COLO668 (cell line): Measurements from ENCODE around the gene TTC16.

Experiments
- DNase-seq: peaks from one replicate; lab custom pipeline; 2025; ENCODE audit not compliant: unreplicated experiment; lab: John Stamatoyannopoulos, UW

The TTC16 gene

DNA sequence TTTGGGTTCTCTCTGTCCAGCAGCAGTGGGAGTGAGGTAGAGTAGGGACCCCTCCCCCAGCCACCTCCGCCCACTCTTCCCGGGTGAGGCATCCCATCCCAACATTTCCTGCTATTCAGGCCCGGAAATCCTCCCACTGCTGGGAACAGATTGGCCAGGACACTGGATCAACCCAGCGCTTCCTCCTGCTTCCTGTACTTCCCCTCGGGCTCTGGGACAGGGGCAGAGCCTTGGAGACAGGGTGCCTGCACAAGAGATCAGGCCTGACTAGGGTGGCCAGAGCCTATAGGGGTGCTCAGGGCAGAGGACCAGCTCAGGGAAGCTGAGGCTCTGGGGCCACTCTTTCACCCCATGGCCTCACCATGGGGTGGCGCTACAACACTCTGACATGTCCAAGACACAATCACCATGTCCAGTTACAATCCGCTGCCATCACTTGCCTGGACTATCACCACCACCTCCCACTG is 48.1 kb downstream of the TTC16 start:
- DNase-seq = peak; percentile 39

GRCh38 chr9:127765418-127765817 is 49.5 kb downstream of the TTC16 start:
- DNase-seq = no peak

GRCh38 chr9:127767410-127767809 is 51.5 kb downstream of the TTC16 start:
- DNase-seq = no peak

DNA sequence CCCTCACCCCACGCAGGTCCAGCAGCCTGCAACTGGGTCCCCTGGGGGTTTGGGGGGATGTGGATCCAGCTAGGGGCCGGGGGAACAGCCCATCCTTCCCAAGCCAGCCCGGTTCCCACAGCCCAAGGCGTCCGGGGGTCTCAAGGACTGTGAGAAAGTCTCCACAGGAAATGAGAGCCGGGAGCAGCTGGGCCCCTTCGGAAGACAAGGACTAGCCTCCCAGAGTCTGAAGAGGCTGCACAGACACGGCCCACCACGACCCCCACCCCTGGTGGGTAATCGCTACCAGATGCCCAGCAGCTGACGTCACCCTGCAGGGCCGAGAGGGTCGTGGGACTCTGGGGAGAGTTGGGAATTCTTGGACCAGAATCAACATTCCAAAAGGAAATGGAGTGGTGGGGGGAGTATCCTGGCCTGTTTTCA is 52.0 kb downstream of the TTC16 start:
- no peak for DNase-seq

- no peak for DNase-seq
These were observed 52.8 kb downstream of the TTC16 start for GRCh38 chr9:127768698-127769097.

GRCh38 chr9:127769101-127769500 is 53.2 kb downstream of the TTC16 start:
- DNase-seq = no peak

- no peak for DNase-seq
These were observed 54.2 kb downstream of the TTC16 start for GRCh38 chr9:127769929-127770582.

DNA sequence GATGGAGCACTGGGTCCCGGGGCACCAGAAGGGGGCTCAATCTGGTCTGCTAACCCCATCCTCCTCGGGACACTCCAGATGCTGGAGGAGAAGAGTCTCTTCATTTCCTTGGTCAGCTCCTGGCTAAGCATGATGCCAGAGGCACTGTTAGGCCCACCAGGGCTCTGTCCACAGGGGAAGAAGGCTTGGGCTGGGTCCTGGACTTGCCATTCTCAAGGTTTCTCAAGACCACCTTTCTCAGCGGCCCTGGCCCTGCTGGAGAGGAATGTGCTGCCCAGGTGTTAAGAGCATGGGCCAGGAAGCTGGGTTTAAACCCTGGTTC is 54.7 kb downstream of the TTC16 start:
- no peak for DNase-seq

GRCh38 chr9:127770905-127771569 is 55.2 kb downstream of the TTC16 start:
- peak; percentile 95 for DNase-seq

DNA sequence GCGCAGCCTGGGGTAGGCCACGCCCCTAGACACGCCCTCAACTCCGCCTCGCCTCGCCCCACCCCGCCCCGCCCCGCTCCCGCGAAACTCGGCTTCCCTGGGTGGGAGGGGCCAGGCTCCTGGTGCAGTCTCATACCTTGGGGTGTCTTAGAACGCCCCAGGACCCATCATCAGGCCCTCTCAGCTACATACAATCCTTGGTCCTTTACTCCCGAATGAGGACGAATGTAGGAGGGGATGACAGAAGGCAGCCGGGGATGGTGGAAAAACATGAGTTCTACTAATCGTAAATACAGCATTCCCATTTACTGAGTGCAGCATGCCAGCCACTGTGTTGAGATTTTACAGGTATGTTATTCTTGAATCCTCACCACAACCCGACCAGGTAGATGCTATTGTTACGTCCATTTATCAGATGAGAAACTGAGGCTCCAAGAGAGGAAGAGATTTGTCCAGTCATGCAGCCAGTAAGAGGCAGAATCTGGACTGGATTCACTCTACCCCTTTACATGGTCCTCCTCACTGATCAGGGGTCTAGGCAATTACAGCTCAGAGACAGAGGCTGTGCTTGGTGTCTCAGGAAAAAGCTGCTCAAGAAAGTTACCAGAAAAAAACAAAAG is 55.8 kb downstream of the TTC16 start:
- DNase-seq = no peak

DNA sequence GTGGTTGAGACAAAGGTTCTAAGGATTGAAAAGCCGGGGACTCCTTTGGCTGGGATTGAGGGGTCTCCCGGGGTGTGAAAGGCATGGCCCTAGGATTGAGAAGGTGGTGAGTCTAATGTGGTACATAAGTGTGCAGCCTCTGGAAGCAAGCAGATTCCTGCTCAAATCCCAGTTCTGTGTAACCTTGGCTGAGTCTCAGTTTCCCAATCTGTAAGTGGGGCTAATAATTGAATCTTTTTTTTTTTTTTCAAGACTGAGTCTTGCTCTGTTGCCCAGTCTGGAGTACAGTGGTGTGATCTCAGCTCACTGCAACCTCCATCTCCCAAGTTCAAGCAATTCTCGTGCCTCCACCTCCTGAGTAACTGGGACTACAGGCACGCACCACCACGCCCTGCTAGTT is 56.7 kb downstream of the TTC16 start:
- DNase-seq = no peak

GRCh38 chr9:127773272-127773671 is 57.4 kb downstream of the TTC16 start:
- DNase-seq = no peak

DNA sequence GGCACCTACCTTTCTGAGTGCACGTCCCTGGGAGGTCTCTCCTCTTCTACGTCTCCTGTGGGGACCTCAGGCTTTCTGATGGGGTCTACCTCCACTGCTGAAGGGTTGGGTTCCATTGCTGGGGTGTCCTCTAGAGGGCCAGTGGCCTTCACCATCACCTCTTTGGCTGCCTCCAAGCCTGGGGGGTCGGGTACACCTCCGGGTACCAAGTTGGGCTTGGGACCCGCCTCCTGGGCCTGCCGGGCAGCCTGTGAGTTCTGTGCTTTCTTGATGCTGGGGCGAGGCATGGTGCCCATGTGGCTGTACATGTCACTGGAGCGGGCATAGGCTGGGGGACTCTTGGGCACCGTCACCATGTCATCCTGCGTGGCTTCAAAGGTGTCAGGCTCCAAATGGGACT is 58.1 kb downstream of the TTC16 start:
- no peak for DNase-seq

DNA sequence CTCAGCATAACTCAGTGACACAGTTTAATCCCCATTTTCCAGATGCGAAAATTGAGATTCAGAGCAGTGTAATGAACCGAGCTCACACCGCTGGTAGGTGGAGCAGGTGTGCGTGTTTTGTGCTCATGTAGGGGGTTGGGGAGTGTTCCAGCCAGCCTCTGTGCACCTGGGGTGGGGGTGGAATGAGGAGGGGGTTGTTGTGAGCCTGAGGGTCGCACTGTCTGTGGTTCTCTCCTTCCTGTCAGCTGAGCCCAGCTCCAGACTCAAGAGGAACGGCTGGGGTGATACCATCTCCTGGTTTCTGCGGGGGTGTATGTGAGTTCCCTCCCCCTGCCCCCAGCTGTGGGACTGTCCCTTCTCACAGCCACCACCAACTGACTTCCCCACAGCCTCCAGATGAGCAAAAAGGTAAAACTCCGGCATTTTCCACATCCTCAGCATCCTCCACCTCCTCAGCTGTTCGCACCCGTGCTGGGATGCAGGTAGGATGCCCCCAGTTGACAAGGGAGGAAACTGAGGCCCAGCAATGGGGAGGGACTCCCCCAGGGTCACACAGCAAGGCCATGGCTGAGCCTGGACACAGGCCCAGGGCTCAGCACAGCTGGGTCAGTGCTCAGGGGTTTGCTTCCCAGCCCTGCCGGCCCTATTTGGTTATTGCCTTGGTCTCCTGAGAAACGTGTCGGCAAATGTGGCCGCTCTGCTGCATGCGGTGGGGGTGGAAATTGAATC is 60.5 kb downstream of the TTC16 start:
- DNase-seq = no peak

- DNase-seq = no peak
These were observed 61.0 kb downstream of the TTC16 start for GRCh38 chr9:127776924-127777289.

GRCh38 chr9:127777368-127777980 is 61.6 kb downstream of the TTC16 start:
- no peak for DNase-seq

- no peak for DNase-seq
These were observed 62.6 kb downstream of the TTC16 start, which contains the start of gene SH2D3C for GRCh38 chr9:127778280-127779135. TSS of gene SH2D3C (minus strand) at chr9:127778666. CDS start at chr9:127778627, 39 bp downstream.

GRCh38 chr9:127779136-127779981 is 63.5 kb downstream of the TTC16 start:
- no peak for DNase-seq

DNA sequence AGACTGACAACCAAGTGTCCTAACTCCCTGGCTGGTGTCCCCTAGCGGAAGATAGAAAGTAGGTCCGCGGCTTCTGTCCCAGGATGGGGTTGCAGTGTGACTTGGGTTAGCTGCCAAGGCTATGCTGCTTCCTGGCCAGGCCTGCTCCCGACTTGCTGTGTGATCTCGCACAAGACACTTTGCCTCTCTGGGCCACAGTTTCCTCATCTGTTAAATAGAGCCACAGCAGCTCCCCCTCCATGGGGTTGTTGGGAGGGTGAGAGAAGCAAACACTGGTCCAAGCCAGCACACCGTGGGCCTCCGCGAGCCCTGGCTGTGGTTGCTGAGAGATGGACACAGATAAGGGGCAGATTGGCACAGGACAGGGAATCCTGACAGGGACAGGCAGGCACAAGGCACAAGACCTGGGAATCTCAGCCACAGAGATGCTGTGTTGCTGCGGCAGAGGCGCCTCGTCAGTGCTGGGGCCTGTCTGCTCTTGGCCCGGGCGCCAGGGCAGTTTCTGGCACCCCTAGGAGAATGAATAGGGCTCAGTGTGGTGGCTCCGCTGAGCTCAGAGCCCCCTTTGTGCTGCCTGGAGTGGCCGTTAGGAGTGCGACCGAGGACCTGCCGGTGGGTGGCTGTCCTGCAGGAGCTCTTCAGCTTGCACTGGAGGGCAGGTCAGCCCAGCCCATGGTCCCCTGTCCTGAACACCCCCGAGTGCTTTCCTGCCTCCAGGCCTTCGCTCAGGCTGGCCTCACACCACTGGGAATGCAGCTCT is 64.4 kb downstream of the TTC16 start:
- no peak for DNase-seq
